Natural killer cell (primary cell): ENCODE measurements around the gene ERF. TPM values are rescaled to one million over a fixed set of nuclear protein-coding genes. Genes with fewer than 3 reads are reported as not detected.

Experiments
- ATAC-seq, 3 donors: fragments of 150-1000 bp in 2 of 3; fragments of 200-7000 bp in 1 of 3; cut with Tn5 transposase; 1 replicate in 1 of 3; 2 replicates in 2 of 3; pipeline ENCODE4 v1.10.0; 2021; ENCODE audit warnings: mild to moderate bottlenecking in 2 of 3, moderate library complexity in 2 of 3
- DNase-seq, 2 donors: peaks; one replicate each; pipeline versions ENCODE4 v3.0.0 to v3.0.0-alpha.2; 2013 to 2021; ENCODE audit warnings: mixed read lengths in 1 of 2
- H3K27ac ChIP-seq: one replicate; pipeline ENCODE4 v1.5.1; 2013; ENCODE audit warnings: mild to moderate bottlenecking, low read length
- H3K27me3 ChIP-seq: one replicate; pipeline ENCODE4 v1.6.1; 2013; ENCODE audit warnings: low read length; ENCODE audit not compliant: control insufficient read depth, insufficient read depth
- H3K36me3 ChIP-seq: one replicate; pipeline ENCODE4 v1.6.1; 2013; ENCODE audit warnings: low read length; ENCODE audit not compliant: control insufficient read depth, insufficient read depth
- H3K4me1 ChIP-seq: one replicate; pipeline ENCODE4 v1.6.1; 2013; ENCODE audit warnings: low read length; ENCODE audit not compliant: control insufficient read depth, insufficient read depth
- H3K4me3 ChIP-seq: one replicate; pipeline ENCODE4 v1.5.1; 2013; ENCODE audit warnings: low read length
- H3K9me3 ChIP-seq: one replicate; pipeline ENCODE4 v1.6.1; 2013; ENCODE audit warnings: low read length; ENCODE audit not compliant: control insufficient read depth, insufficient read depth
- H3K27ac Mint-ChIP-seq, 2 donors: one replicate each; pipeline ENCODE4 v1.8.0; 2022; ENCODE audit warnings: mild to moderate bottlenecking in 2 of 2, mixed read lengths in 2 of 2, moderate library complexity in 1 of 2
- H3K27me3 Mint-ChIP-seq, 2 donors: one replicate each; pipeline ENCODE4 v1.8.0; 2022; ENCODE audit warnings: low read depth in 2 of 2, mixed read lengths in 2 of 2
- H3K36me3 Mint-ChIP-seq: one replicate; pipeline ENCODE4 v1.8.0; 2022; ENCODE audit warnings: mixed read lengths
- H3K4me1 Mint-ChIP-seq, 2 donors: one replicate each; pipeline ENCODE4 v1.8.0; 2022; ENCODE audit warnings: mixed read lengths in 2 of 2
- H3K4me3 Mint-ChIP-seq: one replicate; pipeline ENCODE4 v1.8.0; 2022; ENCODE audit warnings: mild to moderate bottlenecking, moderate library complexity, mixed read lengths
- H3K9me3 Mint-ChIP-seq, 2 donors: one replicate each; pipeline ENCODE4 v1.8.0; 2022; ENCODE audit warnings: mixed read lengths in 2 of 2
- CTCF ChIP-seq: fragments of 200-600 bp; IDR thresholded peaks from one replicate; pipeline ENCODE4 v1.8.0; 2022; ENCODE audit warnings: antibody characterized with exemption
- WGBS: methylation state at CpG from one replicate; pipeline ENCODE4 v1.1.7; 2013; ENCODE audit warnings: missing lambda C conversion rate; ENCODE audit not compliant: insufficient coverage; 5-methylcytosine and 5-hydroxymethylcytosine counted together
- intact Hi-C: fragments of 100-400 bp; cut with micrococcal nuclease; formaldehyde crosslinking; loops from one replicate; pipeline ENCODE4 v1.14.2; 2022
- total RNA-seq, 4 donors: library from RNA; stranded (reverse); fragments of 120-200 nt in 1 of 4; gene quantifications; one replicate each; pipeline versions ENCODE4 v1.2.3 to v1.2.4, GENCODE V29; 2013 to 2022

ERF gene
- total RNA-seq, 3 donors from 2014 or later (not counting 1 experiment from before 2014, with no cell fraction given) = 58.3 to 115 (median 75.6) TPM

- no peaks in the 10 kb centered on the region for H3K36me3 Mint-ChIP-seq
- H3K36me3 ChIP-seq = peaks cover 36% of the 10 kb centered on the region
- intact Hi-C loops = no loop called here
These were observed 30.6 kb upstream of the ERF start for GRCh38 chr19:42285541-42285941.

GRCh38 chr19:42284591-42285341 is 29.8 kb upstream of the ERF start:
- ATAC-seq (no peak), DNase-seq (peak in 1 of 2 donors; percentile 58)
- Mint-ChIP-seq H3K27ac (peak overlapping the region; percentile 91 to 93), H3K4me1 (peaks cover 14 to 22% of the 10 kb centered on the region in 2 donors), H3K27me3 (no peaks in the 10 kb centered on the region), H3K36me3 (no peaks in the 10 kb centered on the region), H3K4me3 (peak overlapping the region; percentile 98), H3K9me3 (no peaks in the 10 kb centered on the region)
- Histone ChIP-seq H3K36me3 (peaks cover 28% of the 10 kb centered on the region), H3K27ac (peak overlapping the region; percentile 59), H3K4me1 (peaks cover 53% of the 10 kb centered on the region), H3K9me3 (no peaks in the 10 kb centered on the region), H3K27me3 (no peaks in the 10 kb centered on the region), H3K4me3 (peak overlapping the region; percentile 61)
- no peak for TF ChIP-seq CTCF
- intact Hi-C loops = loop anchor here (5.0 kb wide), 1 partner anchor 82 kb away; no protein-coding TSS in a partner anchor
- WGBS = 2% methylated on average over 41 of the region's 41 CpGs

More at GRCh38 chr19:42285541-42285941, 30.6 kb upstream of the ERF start:
- no peaks in the 10 kb centered on the region for H3K27me3 Mint-ChIP-seq
- Histone ChIP-seq H3K27ac (no peak overlapping the region), H3K27me3 (no peaks in the 10 kb centered on the region), H3K9me3 (no peaks in the 10 kb centered on the region), H3K4me3 (no peak overlapping the region), H3K4me1 (peaks cover 48% of the 10 kb centered on the region)
- TF ChIP-seq CTCF = no peak
- H3K9me3 Mint-ChIP-seq = no peaks in the 10 kb centered on the region
- H3K4me1 Mint-ChIP-seq = peaks cover 13 to 21% of the 10 kb centered on the region in 2 donors
- no peak for DNase-seq
- no peak for ATAC-seq
- H3K4me3 Mint-ChIP-seq = peak overlapping the region; percentile 98
- WGBS = 57% methylated on average over 5 of the region's 5 CpGs
- H3K27ac Mint-ChIP-seq = peak overlapping the region; percentile 91 to 93

- H3K27ac ChIP-seq = no peak overlapping the region
- peaks cover 21 to 29% of the 10 kb centered on the region in 2 donors for H3K4me1 Mint-ChIP-seq
- H3K36me3 Mint-ChIP-seq = no peaks in the 10 kb centered on the region
- peak; percentile 35 to 71 (median 51) for ATAC-seq
- under 1% methylated on average over 76 of the region's 76 CpGs for WGBS
- intact Hi-C loops = loop anchor here (5.0 kb wide), 1 partner anchor 82 kb away; no protein-coding TSS in a partner anchor
- peaks cover 22% of the 10 kb centered on the region for H3K36me3 ChIP-seq
- no peak overlapping the region for H3K4me3 ChIP-seq
- no peaks in the 10 kb centered on the region for H3K27me3 Mint-ChIP-seq
- no peaks in the 10 kb centered on the region for H3K9me3 ChIP-seq
- H3K4me1 ChIP-seq = peaks cover 60% of the 10 kb centered on the region
- no peak for TF ChIP-seq CTCF
- H3K9me3 Mint-ChIP-seq = no peaks in the 10 kb centered on the region
- no peak overlapping the region for H3K27ac Mint-ChIP-seq
- H3K4me3 Mint-ChIP-seq = no peak overlapping the region
- peak; percentile 78 to 93 for DNase-seq
- H3K27me3 ChIP-seq = no peaks in the 10 kb centered on the region
These were observed 29.2 kb upstream of the ERF start for GRCh38 chr19:42284066-42284501.
